ENCODE data around the gene THNSL1.

GRCh38 chr10:25036381-25036780, 20.0 kb downstream of the THNSL1 start:
- TF ChIP-seq, protein P1, sequence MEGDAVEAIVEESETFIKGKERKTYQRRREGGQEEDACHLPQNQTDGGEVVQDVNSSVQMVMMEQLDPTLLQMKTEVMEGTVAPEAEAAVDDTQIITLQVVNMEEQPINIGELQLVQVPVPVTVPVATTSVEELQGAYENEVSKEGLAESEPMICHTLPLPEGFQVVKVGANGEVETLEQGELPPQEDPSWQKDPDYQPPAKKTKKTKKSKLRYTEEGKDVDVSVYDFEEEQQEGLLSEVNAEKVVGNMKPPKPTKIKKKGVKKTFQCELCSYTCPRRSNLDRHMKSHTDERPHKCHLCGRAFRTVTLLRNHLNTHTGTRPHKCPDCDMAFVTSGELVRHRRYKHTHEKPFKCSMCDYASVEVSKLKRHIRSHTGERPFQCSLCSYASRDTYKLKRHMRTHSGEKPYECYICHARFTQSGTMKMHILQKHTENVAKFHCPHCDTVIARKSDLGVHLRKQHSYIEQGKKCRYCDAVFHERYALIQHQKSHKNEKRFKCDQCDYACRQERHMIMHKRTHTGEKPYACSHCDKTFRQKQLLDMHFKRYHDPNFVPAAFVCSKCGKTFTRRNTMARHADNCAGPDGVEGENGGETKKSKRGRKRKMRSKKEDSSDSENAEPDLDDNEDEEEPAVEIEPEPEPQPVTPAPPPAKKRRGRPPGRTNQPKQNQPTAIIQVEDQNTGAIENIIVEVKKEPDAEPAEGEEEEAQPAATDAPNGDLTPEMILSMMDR (IDR thresholded peaks at IDR 0.05; ENCODE audit: low read depth, low read length): no peak
- TF ChIP-seq EZH2phosphoT487 (IDR thresholded peaks at IDR 0.05; ENCODE audit: low read depth): no peak

All from OCI-LY3 (cell line).